Measurements from ENCODE around the gene ADGRG4.

ADGRG4 gene

DNA sequence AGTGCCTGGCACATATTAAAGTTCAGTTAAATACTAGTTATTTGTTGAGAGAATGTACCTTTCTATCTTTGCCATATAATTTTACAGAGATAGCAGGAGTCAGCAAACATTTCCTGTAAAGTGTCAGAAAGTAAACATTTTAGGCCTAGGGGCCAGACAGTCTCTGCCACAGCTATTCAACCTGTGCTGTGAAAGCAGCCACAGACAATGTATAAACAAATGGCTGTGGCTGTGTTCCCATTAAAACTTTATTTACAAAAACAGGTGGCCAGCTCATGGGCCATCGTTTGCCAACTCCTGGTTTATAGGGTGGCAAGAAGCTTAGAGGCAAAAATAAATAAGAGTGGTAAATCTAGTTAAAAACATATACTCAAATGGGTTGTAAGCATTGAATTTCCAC lies 153.0 kb downstream of the ADGRG4 start:
- TF ChIP-seq, protein P1, sequence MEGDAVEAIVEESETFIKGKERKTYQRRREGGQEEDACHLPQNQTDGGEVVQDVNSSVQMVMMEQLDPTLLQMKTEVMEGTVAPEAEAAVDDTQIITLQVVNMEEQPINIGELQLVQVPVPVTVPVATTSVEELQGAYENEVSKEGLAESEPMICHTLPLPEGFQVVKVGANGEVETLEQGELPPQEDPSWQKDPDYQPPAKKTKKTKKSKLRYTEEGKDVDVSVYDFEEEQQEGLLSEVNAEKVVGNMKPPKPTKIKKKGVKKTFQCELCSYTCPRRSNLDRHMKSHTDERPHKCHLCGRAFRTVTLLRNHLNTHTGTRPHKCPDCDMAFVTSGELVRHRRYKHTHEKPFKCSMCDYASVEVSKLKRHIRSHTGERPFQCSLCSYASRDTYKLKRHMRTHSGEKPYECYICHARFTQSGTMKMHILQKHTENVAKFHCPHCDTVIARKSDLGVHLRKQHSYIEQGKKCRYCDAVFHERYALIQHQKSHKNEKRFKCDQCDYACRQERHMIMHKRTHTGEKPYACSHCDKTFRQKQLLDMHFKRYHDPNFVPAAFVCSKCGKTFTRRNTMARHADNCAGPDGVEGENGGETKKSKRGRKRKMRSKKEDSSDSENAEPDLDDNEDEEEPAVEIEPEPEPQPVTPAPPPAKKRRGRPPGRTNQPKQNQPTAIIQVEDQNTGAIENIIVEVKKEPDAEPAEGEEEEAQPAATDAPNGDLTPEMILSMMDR (IDR thresholded peaks at IDR 0.05; ENCODE audit: low read depth, low read length): no peak
- DNase-seq (ENCODE audit: extremely low read depth, low read depth): no peak

DNA sequence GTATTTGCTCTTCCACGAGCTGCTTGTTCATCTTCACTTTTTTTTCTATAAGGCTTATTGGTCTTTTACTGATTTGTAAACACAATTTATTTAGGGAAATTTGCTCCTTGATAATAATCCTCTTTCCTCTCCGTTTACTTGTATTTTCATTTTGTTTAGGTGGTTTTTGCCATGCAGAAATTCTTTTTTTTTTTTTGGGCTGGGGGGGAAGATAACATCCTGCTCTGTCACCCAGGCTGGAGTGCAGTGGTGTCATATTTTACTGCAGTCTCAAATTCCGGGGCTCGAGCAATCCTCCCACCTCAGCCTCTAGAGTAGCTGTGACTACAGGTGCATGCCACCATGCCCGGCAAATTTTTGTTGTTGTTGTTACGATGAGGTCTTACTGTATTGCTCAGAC lies 155.4 kb downstream of the ADGRG4 start:
- TF ChIP-seq, protein P1 (IDR thresholded peaks at IDR 0.05; ENCODE audit: low read depth, low read length): no peak
- DNase-seq (ENCODE audit: extremely low read depth, low read depth): no peak

DNA sequence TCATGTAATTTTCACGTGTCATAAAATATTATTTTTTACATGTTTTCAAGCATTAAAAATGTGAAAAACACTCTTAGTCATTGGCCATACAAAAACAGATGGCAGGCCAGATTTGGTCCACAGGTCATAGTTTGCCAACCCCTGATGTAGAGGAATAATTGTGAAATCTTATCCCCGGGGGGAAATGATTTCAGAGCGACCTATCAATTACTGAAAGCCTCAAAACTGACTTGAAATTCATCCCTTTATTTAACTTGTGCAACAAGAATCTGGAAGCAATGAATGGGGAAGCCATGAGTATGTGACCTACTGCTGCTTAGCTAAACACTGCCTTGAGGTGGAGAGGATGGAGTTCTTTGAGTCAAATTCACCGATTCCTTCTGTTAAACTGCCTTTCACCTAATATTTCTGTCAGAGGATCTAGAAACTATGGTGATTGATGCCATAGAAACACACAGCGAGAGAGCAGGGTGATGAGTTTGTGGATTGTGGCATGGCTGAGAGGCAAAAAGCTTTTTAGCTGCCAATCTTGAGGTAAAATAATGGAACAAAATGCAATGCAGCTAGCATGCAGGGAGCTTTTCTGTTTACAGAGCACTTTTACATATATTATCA lies 156.6 kb downstream of the ADGRG4 start:
- no peak for DNase-seq (ENCODE audit: extremely low read depth, low read depth)
- TF ChIP-seq, protein P1 (IDR thresholded peaks at IDR 0.05; ENCODE audit: low read depth, low read length): no peak

DNA sequence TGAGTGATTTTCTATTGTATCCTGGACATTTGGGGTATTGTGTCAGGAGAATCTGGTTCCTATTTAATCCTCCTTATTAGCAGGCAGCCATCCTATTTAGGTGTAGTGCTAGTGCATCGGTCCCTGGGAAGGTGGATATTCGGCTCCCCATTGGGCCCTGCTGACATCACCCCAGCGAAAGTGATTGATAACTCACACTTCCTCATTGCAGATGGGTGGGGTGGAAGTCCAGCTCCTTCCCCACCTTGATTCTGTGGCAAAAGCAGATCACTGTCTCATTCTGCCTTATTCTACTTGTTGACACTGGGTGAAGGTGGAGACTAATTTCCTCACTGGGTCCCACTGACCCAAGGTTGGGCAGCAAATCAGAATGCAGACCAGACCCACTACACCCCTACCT lies 163.8 kb downstream of the ADGRG4 start:
- DNase-seq (ENCODE audit: extremely low read depth, low read depth): no peak
- TF ChIP-seq, protein P1 (IDR thresholded peaks at IDR 0.05; ENCODE audit: low read depth, low read length): no peak
